Measurements from ENCODE around the gene DPP6. TPM values are rescaled to one million over a fixed set of nuclear protein-coding genes. Genes with fewer than 3 reads are reported as not detected.

DPP6 gene
- total and polyA plus RNA-seq, 2 of the 8 experiments (the other 6 are each of a cell fraction or from before 2014, with no cell fraction given): 4.7 to 6.8 TPM

GRCh38 chr7:154869436-154869835 lies 817.2 kb downstream of the DPP6 start:
- Histone ChIP-seq H3K4me1 (replicated peaks in 1 of 4; ENCODE audit: control insufficient read depth in 3 of 4, insufficient read depth in 4 of 4, low read length in 3 of 4) (peaks cover 0 to 12% (median 5%) of the 10 kb centered on the region in 4 experiments; a peak in 4 of 7 replicates), H4K5ac (ENCODE audit: insufficient read length, low read depth, low read length) (no peak overlapping the region), H3K56ac (replicated peaks; ENCODE audit: insufficient read length, low read depth, low read length) (no peak overlapping the region), H3K27me3 (replicated peaks in 1 of 4; ENCODE audit: control insufficient read depth in 3 of 4, extremely low read depth in 1 of 4, insufficient read depth in 3 of 4, low read length in 3 of 4) (no peaks in the 10 kb centered on the region; a peak in 2 of 7 replicates), H3K23ac (ENCODE audit: insufficient read length) (no peak overlapping the region), H3K18ac (ENCODE audit: extremely low read depth, low read length) (peak overlapping the region; percentile 64; the same call in 1 of the 2 replicates), H2BK5ac (ENCODE audit: low read depth, low read length) (no peak overlapping the region), H3K4me3 (ENCODE audit: extremely low read depth in 1 of 4, insufficient read depth in 2 of 4, low read depth in 3 of 4, low read length in 4 of 4) (no peak overlapping the region), H3K4ac (replicated peaks; ENCODE audit: insufficient read length, low read depth, low read length) (no peak overlapping the region), H2BK12ac (ENCODE audit: low read depth, low read length) (no peak overlapping the region), H3K27ac (ENCODE audit: low read depth, low read length) (no peak overlapping the region; the same call in 1 of the 2 replicates), H3K14ac (ENCODE audit: insufficient read length) (no peak overlapping the region), H2BK15ac (ENCODE audit: low read length) (no peak overlapping the region), H2AFZ (ENCODE audit: low read length) (peak overlapping the region; percentile 36), H4K20me1 (replicated peaks in 1 of 2; ENCODE audit: control insufficient read depth in 1 of 2, insufficient read depth in 2 of 2, low read length in 2 of 2) (peaks cover 0 to 5% of the 10 kb centered on the region in 2 experiments), H4K8ac (ENCODE audit: extremely low read depth, insufficient read depth, low read length) (peak overlapping the region; percentile 82; the same call in 1 of the 2 replicates), H3K79me1 (ENCODE audit: low read depth, low read length) (0 out of 2 replicates have a peak, but pooled peaks cover 3% of the 10 kb centered on the region), H2BK120ac (replicated peaks; ENCODE audit: low read depth, low read length) (no peak overlapping the region), H2BK20ac (ENCODE audit: low read length) (no peak overlapping the region), H2AK5ac (ENCODE audit: low read depth, low read length) (no peak overlapping the region), H3K9me3 (ENCODE audit: insufficient read depth in 2 of 2, low read depth in 1 of 2, low read length in 1 of 2) (no peaks in the 10 kb centered on the region), H3K9ac (replicated peaks in 1 of 4; ENCODE audit: extremely low read depth in 1 of 4, low read depth in 3 of 4, low read length in 3 of 4) (0 out of 7 replicates have a peak overlapping the region, but pooled peaks of 1 of the 4 experiments have one; percentile 21), H3K36me3 (ENCODE audit: control insufficient read depth in 2 of 4, insufficient read depth in 4 of 4, low read length in 3 of 4) (no peaks in the 10 kb centered on the region), H3K4me2 (ENCODE audit: insufficient read depth in 1 of 2, low read depth in 2 of 2, low read length in 2 of 2) (no peak overlapping the region), H3K79me2 (ENCODE audit: control insufficient read depth in 1 of 2, insufficient read depth in 2 of 2, low read length in 2 of 2) (no peaks in the 10 kb centered on the region), H3K23me2 (ENCODE audit: low read depth, low read length) (0 out of 2 replicates have a peak, but pooled peaks cover 4% of the 10 kb centered on the region), H4K91ac (replicated peaks; ENCODE audit: insufficient read length, low read length) (no peak overlapping the region)
- FAIRE-seq: no peak
- ChIA-PET POLR2A (ENCODE audit: partially characterized antibody) (interaction anchor here (0.6 kb wide), 1 partner anchor 620 kb away, joined by 4 read pairs; no protein-coding TSS in a partner anchor), CTCF (ENCODE audit: partially characterized antibody) (interaction anchor here (1.3 kb wide), 1 partner anchor 58 kb away, joined by 3 read pairs; no protein-coding TSS in a partner anchor)
- WGBS, 2 experiments (ENCODE audit: extremely low coverage in 1 of 2, insufficient coverage in 1 of 2, insufficient read length in 1 of 2, insufficient replicate concordance in 2 of 2, low coverage in 1 of 2, low lambda C conversion rate in 2 of 2, missing lambda C conversion rate in 1 of 2): 93% methylated on average over 4 of the region's 10 CpGs; no CpG with 5 or more reads in 1 of the 2 experiments
- DNase-seq (ENCODE audit: low read depth in 1 of 2, low spot score in 2 of 2): no peak
- no peak for TF ChIP-seq EGR1 (IDR thresholded peaks at IDR 0.05; ENCODE audit: borderline replicate concordance, low read depth, low read length)
- no peak for TF ChIP-seq NANOG (IDR thresholded peaks at IDR 0.05; ENCODE audit: insufficient read depth, low read depth, low read length, poor library complexity, severe bottlenecking)
- no peak for TF ChIP-seq SAP30 (IDR thresholded peaks at IDR 0.05; ENCODE audit: insufficient read depth, insufficient replicate concordance, low read length)
- TF ChIP-seq MAFK (IDR thresholded peaks at IDR 0.05; ENCODE audit: low read depth, low read length): no peak
- TF ChIP-seq RBBP5 (IDR thresholded peaks at IDR 0.05; ENCODE audit: borderline replicate concordance, low read depth, low read length): no peak
